Stimulated activated CD4-positive, alpha-beta T cell treated with anti-CD3 and anti-CD28 coated beads, TNF-alpha, amount 100 ng/mL, for 4 hours (primary cell): ENCODE results near the gene MMD2.
A peak's percentile ranks its signal among the peaks of the same experiment; 100 is the strongest.
"Not testable (repeated sequence)": the region's sequence is repeated elsewhere in the genome, so short reads cannot be mapped to it uniquely, and the experiment has no call there.

Experiments used
- DNase-seq, 3 experiments: peaks; one replicate each; pipeline ENCODE4 v3.0.0-alpha.2; 2020; ENCODE audit warnings: low read depth in 3 of 3

Gene MMD2

GRCh38 chr7:4894482-4894881 is 64.5 kb downstream of the MMD2 start:
- DNase-seq: no peak

DNA sequence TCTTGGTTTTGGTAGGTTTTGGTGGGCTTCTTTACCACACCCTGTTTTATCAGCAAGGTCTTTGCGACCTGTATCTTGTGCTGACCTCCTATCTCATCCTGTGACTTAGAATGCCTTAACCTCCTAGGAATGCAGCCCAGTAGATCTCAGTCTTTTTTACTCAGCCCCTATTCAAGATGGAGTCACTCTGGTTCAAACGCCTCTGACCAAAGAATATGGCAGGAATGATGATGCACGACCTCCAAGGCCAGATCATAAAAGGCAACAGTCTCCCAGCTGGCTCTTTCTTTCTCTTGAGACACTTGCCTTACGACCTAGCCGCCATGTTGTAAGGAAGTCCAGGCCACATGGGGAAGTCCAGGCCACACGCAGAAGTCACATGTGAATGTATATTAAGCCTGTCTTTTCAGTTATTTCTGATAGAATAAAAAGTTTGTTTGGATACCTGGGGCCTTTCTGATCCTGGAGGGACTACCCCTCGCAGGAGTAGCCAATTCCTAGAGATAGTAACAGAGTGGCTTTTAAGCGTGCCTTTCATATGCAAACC is 65.0 kb downstream of the MMD2 start:
- no peak for DNase-seq

DNA sequence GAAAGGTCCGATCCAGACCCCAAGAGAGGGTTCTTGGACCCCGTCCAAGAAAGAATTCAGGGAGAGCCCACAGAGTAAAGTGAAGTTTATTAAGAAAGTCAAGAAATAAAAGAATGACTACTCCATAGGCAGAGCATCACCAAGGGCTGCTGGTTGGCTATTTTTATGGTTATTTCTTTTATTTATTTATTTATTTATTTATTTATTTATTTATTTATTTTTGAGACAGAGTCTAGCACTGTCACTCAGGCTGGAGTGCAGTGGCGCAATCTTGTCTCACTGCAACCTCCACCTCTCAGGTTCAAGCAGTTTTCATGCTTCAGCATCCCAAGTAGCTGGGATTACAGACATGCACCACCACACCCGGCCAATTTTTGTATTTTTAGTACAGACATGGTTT is 65.8 kb downstream of the MMD2 start:
- not testable (repeated sequence) for DNase-seq

DNA sequence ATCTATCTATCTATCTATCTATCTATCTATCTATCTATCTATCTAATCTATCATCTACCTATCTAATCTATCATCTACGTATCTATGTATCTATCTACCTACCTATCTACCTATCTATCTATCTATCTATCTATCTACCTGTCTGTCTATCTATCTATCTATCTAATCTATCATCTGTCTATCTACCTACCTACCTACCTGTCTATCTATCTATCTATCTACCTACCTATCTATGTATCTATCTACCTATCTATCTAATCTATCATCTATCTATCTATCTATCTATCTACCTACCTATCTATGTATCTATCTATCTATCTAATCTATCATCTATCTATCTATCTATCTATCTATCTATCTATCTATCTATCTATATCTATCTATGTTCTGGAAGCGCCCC is 67.5 kb downstream of the MMD2 start:
- DNase-seq: not testable (repeated sequence)

DNA sequence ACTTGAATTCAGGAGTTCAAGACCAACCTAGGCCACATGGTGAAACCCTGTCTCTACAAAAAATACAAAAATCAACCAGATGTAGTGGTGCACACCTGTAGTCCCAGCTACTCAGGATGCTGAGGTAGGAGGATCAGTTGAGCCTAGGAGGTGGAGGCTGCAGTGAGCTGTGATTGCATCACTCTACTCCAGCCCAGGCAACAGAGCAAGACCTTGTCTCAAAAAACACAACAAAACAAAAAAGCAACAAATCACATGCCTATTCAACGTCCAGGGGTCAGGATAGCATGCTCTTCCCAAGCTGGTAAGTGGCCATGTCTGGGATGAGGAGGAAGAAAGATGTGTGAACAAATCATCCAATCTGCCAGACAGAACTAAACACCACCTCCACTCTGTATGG is 69.3 kb downstream of the MMD2 start:
- no peak for DNase-seq

- no peak for DNase-seq
Measured at GRCh38 chr7:4888161-4888560, 70.8 kb downstream of the MMD2 start.

GRCh38 chr7:4886671-4887070 is 72.3 kb downstream of the MMD2 start:
- DNase-seq: no peak

GRCh38 chr7:4885317-4885807 is 73.6 kb downstream of the MMD2 start:
- no peak for DNase-seq

DNA sequence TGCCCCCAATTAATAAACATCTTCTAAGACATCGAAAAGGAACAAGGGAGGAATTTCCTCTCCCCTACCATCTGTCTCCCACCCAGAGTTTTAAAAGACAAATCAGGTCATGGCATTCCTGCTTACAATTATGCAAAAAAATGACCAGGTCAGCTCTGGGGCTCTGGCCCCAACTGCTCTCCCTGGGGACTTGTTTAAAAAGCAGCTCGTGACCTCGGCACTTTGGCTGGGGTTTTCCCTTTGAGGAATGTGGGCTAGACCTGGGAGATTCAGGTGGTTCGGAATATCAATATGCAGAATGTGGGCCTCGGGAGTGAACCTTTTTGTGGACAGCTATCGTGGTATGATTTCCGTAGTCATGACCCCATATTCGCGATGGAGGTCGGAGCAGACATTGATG is 74.8 kb downstream of the MMD2 start:
- no peak for DNase-seq

DNA sequence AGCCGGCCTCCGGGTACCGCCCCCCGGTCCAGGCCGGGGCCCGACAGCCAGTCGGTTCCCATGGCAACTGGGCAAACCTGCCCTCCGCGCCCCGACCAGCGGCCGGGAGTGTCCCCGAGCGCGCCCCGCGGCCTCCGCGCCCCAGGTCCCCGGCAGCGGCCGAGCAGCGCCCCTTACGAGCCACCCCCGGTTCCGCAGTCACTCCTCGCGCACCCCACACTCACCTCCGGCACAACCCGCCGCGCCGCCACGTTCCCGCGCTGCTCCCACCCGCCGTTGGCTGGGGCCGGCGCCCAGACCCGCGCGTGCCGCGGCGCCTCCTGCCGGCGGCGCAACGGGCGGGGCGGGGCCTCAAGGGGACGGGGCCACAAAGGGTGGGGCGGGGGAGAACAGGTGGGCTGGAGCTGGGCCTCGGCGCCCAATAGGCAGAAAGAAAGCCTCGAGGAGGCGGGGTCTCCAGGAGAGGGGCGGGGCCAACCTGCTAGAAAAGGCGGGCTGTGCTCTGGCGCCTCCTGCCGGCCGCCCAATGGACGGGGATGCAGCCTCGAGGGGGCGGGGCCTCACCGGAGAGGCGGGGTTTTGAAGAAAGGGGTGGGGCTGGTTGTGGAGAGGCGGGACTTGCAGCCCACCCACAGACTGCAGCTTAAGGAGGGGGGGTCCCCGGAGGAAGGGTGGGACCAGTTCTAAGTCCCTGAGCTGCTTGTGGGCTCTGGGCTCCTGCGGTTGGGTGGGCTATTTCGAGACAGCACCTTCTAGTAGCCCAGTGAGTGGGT is 75.4 kb downstream of the MMD2 start, which contains the start of gene RADIL:
Gene RADIL (minus strand): TSS at position 345 of the 773 bp plus-strand sequence. CDS start 5,577 bp downstream, outside the sequence.
- peak; percentile 63 to 74 (median 74) for DNase-seq

- DNase-seq: no peak
Measured at GRCh38 chr7:4883033-4883371, 76.0 kb downstream of the MMD2 start.

DNA sequence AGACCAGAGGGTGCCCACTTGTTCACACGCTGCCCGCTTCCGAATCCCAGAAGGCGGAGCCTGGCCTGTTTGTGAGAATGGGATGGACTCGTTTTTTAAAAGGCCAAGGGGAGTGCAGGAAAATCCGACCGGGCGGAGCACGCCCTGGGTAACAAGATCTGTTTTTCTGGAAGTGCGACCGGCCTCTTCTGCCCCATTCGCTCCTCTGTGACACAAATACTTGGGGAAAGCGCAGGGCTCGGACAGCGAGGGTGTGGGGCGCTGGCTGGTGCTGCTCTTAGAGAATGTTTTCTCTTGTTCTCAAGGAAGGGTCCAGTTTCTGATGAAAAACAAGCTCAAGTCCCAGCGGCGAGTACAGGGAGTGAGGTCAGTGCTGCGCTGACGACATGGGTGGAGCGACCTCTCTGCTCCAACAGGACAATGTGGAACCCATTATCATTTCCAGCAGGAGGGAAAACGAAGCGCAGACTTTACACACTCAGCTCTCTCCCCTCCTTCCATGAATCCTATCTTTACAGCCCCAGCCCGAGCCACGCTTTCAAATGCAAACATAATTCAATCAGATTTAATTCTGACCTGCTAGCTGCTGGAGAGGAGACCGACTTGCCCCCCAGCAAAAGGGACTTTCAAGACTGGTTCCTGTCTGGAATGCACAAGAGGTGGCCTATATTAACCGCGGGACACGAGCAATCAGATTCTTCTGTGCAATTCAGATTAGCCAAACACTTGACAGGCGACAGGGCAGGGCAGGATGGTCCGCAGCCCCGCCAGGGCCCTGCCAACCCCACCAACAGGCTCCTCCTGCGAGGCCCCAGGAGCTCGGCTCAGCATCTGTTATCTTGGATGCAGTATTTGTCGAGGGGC is 76.6 kb downstream of the MMD2 start:
- DNase-seq: no peak

- DNase-seq: no peak
Measured at GRCh38 chr7:4880218-4880617, 78.8 kb downstream of the MMD2 start.

GRCh38 chr7:4879396-4880081 is 79.4 kb downstream of the MMD2 start:
- DNase-seq: no peak

DNA sequence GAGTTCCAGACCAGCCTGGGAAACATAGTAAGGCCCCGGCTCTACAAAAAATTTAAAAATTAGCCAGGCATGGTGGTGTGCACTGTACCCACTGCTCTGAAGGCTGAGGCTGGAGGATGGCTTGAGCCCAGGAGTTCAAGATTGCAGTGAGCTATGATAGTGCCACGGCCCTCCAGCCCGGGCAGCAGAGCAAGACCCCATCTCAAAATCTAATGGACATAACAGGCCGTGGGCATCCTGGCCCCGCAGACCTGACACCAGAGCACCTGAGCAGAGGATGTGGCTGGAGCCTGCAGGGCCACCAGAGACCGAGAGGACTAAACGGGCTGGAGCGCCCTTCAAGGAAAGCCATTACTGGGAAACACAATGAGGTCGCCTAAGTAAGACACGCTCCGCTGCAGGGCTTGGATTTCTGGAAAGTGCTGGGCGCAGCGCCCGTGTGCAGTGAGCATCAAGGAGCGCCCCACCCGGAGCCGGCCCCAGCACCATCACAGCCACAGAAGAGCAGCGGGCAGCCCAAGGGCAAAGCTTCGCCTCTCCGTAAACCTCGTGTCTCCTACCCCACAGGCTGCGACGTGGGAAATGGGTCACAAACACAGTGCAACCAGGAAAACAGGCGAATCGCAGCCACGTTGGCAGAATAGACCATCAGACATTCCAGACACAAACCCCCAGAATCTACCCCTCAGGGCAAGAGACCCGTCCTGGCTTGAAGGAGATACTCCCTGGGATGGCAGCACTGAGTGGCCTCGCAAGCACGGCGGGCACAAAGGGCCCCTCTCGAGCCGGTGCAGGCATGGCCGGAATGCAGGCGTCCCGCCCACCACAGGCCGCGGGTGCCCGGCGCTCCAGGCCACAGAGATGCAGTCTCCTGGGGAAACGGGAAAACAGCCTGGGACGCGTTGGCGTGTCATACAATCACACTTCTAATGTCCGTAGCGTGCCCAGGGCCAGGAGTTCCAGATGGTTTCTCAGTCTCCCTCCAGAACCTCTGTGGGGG is 80.4 kb downstream of the MMD2 start:
- no peak for DNase-seq

GRCh38 chr7:4876586-4876985 is 82.4 kb downstream of the MMD2 start:
- no peak for DNase-seq

- no peak for DNase-seq
Measured at GRCh38 chr7:4875391-4875790, 83.6 kb downstream of the MMD2 start.

GRCh38 chr7:4873071-4873944 is 85.7 kb downstream of the MMD2 start:
- DNase-seq: no peak

- DNase-seq: no peak
Measured at GRCh38 chr7:4871930-4872675, 86.9 kb downstream of the MMD2 start.
